Transverse colon (tissue), 4 donors: ENCODE measurements around the gene C20orf173.

ENCODE experiments used
- CTCF ChIP-seq, 5 experiments: fragments of 200-600 bp in 3 of 5; fragments of 450-650 bp in 2 of 5; sonication (generic) in 3 of 5; IDR thresholded peaks; 1 replicate in 2 of 5; 2 replicates in 3 of 5; pipeline ENCODE4 v1.5.1; 2016 to 2017; ENCODE audit warnings: antibody characterized with exemption in 5 of 5, inconsistent platforms in 3 of 5, mild to moderate bottlenecking in 2 of 5, moderate library complexity in 1 of 5
- EP300 ChIP-seq: sonication (generic); formaldehyde crosslinking; IDR thresholded peaks from one replicate; pipeline ENCODE4 v1.6.1; 2017; ENCODE audit warnings: antibody characterized with exemption, low read depth
- POLR2A ChIP-seq: fragments of 450-650 bp; IDR thresholded peaks from one replicate; pipeline ENCODE4 v1.6.1; 2016; ENCODE audit warnings: antibody characterized with exemption, mild to moderate bottlenecking, moderate library complexity
- POLR2AphosphoS5 ChIP-seq, 3 donors: sonication (generic); formaldehyde crosslinking; IDR thresholded peaks; one replicate each; pipeline ENCODE4 v1.6.1; 2016; ENCODE audit warnings: antibody characterized with exemption in 3 of 3

DNA sequence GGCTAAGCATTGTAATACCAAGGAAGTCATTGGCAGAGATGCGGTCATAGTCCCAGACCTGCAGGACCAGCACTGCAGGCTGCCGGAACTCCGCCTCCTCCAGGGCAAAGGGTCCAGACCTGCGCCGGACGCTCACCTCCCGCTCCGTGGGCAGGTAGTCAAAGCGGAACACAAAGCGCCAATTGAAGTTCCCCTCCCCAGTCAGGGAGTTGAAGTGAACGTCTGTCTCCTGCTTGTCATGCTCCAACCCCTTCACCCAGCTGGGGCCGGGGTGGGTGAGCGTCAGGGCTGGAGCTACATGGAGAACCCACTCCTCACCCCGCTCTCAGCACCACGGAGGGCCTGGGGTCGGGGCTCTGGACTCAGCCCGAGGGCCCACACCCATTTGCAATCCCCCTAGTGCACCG, 30.7 kb upstream of the C20orf173 start:
- TF ChIP-seq CTCF (IDR thresholded peaks at IDR 0.05) (no peak), POLR2A (no peak), EP300 (no peak), POLR2AphosphoS5 (IDR thresholded peaks at IDR 0.05) (peak in 1 of 3 donors; percentile 20)
